ENCODE measurements around the gene WNK2.

- TF ChIP-seq SPI1 (IDR thresholded peaks at IDR 0.05; ENCODE audit: low read depth, low read length) = no peak
- no peak for TF ChIP-seq POLR2AphosphoS5 (IDR thresholded peaks at IDR 0.05; ENCODE audit: low read depth, low read length)
- TF ChIP-seq POLR2A (IDR thresholded peaks at IDR 0.05; ENCODE audit: low read depth, low read length) = no peak
These were observed 62.2 kb downstream of the WNK2 start for GRCh38 chr9:93246111-93246510.
